ENCODE results near the gene ZDHHC21.
"Not testable (repeated sequence)": the region's sequence is repeated elsewhere in the genome, so short reads cannot be mapped to it uniquely, and the experiment has no call there.

Gene ZDHHC21

DNA sequence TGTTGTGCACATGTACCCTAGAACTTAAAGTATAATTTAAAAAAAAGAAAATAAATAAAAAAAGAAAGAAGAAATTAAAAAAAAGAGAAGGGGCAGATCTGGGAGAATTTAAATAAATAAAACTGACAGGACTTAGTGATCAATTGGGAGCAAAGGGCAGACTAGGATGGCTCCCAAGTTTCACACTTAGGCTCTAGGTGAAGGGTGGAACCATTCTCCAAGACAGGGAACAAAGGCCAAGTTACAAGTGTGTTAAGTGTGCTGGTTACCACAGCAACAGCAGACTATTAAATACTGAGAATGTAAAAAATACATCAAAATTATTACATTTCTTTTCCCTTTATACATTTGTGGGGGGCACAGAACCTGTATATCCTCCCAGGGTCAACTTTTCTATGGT is 7.1 kb downstream of the ZDHHC21 start:
- TF ChIP-seq CTCF (IDR thresholded peaks at IDR 0.05; ENCODE audit: borderline replicate concordance, extremely low read depth, low read length, poor library complexity, severe bottlenecking), result no peak
- no peak for TF ChIP-seq EZH2 (IDR thresholded peaks at IDR 0.05; ENCODE audit: borderline replicate concordance, low read depth, low read length, severe bottlenecking)
- H3K9me3 ChIP-seq (ENCODE audit: insufficient read depth, low read length, severe bottlenecking), result no peaks in the 10 kb centered on the region
- no peaks in the 10 kb centered on the region for H3K4me1 ChIP-seq (ENCODE audit: insufficient read depth, low read length)
- no peak overlapping the region for H2AFZ ChIP-seq (ENCODE audit: low read depth, low read length)
- H3K36me3 ChIP-seq (ENCODE audit: insufficient read depth, low read length), result no peaks in the 10 kb centered on the region; the same call in 1 of the 2 replicates
- no peak overlapping the region for H3K27ac ChIP-seq (ENCODE audit: low read length)
- no peaks in the 10 kb centered on the region for H3K79me2 ChIP-seq (ENCODE audit: insufficient read depth, low read length)
- ATAC-seq (ENCODE audit: insufficient read depth, low read depth), result no peak
- no peaks in the 10 kb centered on the region for H3K27me3 ChIP-seq (ENCODE audit: insufficient read depth, low read length, poor library complexity)
- H4K20me1 ChIP-seq (ENCODE audit: insufficient read depth, low read length), result no peaks in the 10 kb centered on the region
- no peak overlapping the region for H3K4me2 ChIP-seq (ENCODE audit: insufficient read depth, low read length)
- no peak for DNase-seq
- H3K9ac ChIP-seq (ENCODE audit: low read depth, low read length), result no peak overlapping the region
- no peak overlapping the region for H3K4me3 ChIP-seq (ENCODE audit: low read depth in 1 of 2, low read length in 2 of 2)

GRCh38 chr9:14682616-14683015 is 10.6 kb downstream of the ZDHHC21 start:
- not testable (repeated sequence) for DNase-seq; H3K36me3 ChIP-seq (ENCODE audit: insufficient read depth, low read length)

DNA sequence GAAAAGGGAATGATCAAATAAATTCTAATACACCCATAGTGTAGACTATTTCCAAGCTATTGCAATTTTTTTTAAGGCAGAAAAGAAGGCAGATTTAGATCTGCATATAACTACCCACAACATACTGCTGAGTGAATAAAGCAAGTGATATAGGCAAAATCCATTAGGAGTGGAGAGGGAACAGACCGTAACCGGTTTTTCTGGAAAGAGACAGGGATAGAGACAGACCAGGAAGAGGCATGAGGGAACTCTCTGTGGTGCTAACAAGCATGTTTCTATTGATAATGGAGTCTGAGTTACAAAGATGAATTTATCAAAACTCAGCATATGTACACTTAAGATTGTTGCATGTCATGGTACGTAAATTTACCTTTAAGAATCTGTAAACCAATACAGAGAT is 14.5 kb downstream of the ZDHHC21 start:
- Histone ChIP-seq H3K27me3 (ENCODE audit: insufficient read depth, low read length, poor library complexity) (no peaks in the 10 kb centered on the region), H3K36me3 (ENCODE audit: insufficient read depth, low read length) (no peaks in the 10 kb centered on the region; the same call in 1 of the 2 replicates), H3K27ac (ENCODE audit: low read length) (no peak overlapping the region), H3K9ac (ENCODE audit: low read depth, low read length) (no peak overlapping the region), H3K4me3 (ENCODE audit: low read depth in 1 of 2, low read length in 2 of 2) (no peak overlapping the region), H3K79me2 (ENCODE audit: insufficient read depth, low read length) (no peaks in the 10 kb centered on the region), H3K4me1 (ENCODE audit: insufficient read depth, low read length) (no peaks in the 10 kb centered on the region), H3K4me2 (ENCODE audit: insufficient read depth, low read length) (no peak overlapping the region), H2AFZ (ENCODE audit: low read depth, low read length) (no peak overlapping the region), H3K9me3 (ENCODE audit: insufficient read depth, low read length, severe bottlenecking) (no peaks in the 10 kb centered on the region), H4K20me1 (ENCODE audit: insufficient read depth, low read length) (no peaks in the 10 kb centered on the region)
- DNase-seq (no peak), ATAC-seq (ENCODE audit: insufficient read depth, low read depth) (no peak)
- no peak for TF ChIP-seq CTCF (IDR thresholded peaks at IDR 0.05; ENCODE audit: borderline replicate concordance, extremely low read depth, low read length, poor library complexity, severe bottlenecking)
- no peak for TF ChIP-seq EZH2 (IDR thresholded peaks at IDR 0.05; ENCODE audit: borderline replicate concordance, low read depth, low read length, severe bottlenecking)

More at GRCh38 chr9:14682616-14683015, 10.6 kb downstream of the ZDHHC21 start:
- H3K4me1 ChIP-seq (ENCODE audit: insufficient read depth, low read length); ATAC-seq (ENCODE audit: insufficient read depth, low read depth); H3K79me2 ChIP-seq (ENCODE audit: insufficient read depth, low read length); H4K20me1 ChIP-seq (ENCODE audit: insufficient read depth, low read length); H3K27ac ChIP-seq (ENCODE audit: low read length); H3K27me3 ChIP-seq (ENCODE audit: insufficient read depth, low read length, poor library complexity); H3K4me3 ChIP-seq (ENCODE audit: low read depth in 1 of 2, low read length in 2 of 2); H3K9ac ChIP-seq (ENCODE audit: low read depth, low read length); H3K9me3 ChIP-seq (ENCODE audit: insufficient read depth, low read length, severe bottlenecking); H3K4me2 ChIP-seq (ENCODE audit: insufficient read depth, low read length); H2AFZ ChIP-seq (ENCODE audit: low read depth, low read length): not testable (repeated sequence)

- no peak for TF ChIP-seq EZH2 (IDR thresholded peaks at IDR 0.05; ENCODE audit: borderline replicate concordance, low read depth, low read length, severe bottlenecking)
- no peak for TF ChIP-seq CTCF (IDR thresholded peaks at IDR 0.05; ENCODE audit: borderline replicate concordance, extremely low read depth, low read length, poor library complexity, severe bottlenecking)
- H3K4me1 ChIP-seq (ENCODE audit: insufficient read depth, low read length), result no peaks in the 10 kb centered on the region
- no peaks in the 10 kb centered on the region for H3K9me3 ChIP-seq (ENCODE audit: insufficient read depth, low read length, severe bottlenecking)
- no peak for ATAC-seq (ENCODE audit: insufficient read depth, low read depth)
- no peak overlapping the region for H3K27ac ChIP-seq (ENCODE audit: low read length)
- H3K4me2 ChIP-seq (ENCODE audit: insufficient read depth, low read length), result no peak overlapping the region
- no peak overlapping the region for H3K9ac ChIP-seq (ENCODE audit: low read depth, low read length)
- H3K27me3 ChIP-seq (ENCODE audit: insufficient read depth, low read length, poor library complexity), result no peaks in the 10 kb centered on the region
- no peaks in the 10 kb centered on the region for H4K20me1 ChIP-seq (ENCODE audit: insufficient read depth, low read length)
- H3K36me3 ChIP-seq (ENCODE audit: insufficient read depth, low read length), result no peaks in the 10 kb centered on the region; the same call in 1 of the 2 replicates
- H2AFZ ChIP-seq (ENCODE audit: low read depth, low read length), result no peak overlapping the region
- no peak for DNase-seq
- no peaks in the 10 kb centered on the region for H3K79me2 ChIP-seq (ENCODE audit: insufficient read depth, low read length)
- no peak overlapping the region for H3K4me3 ChIP-seq (ENCODE audit: low read depth in 1 of 2, low read length in 2 of 2)
Observed at GRCh38 chr9:14677872-14678271, 15.4 kb downstream of the ZDHHC21 start.

Measured in DND-41 (cell line).